GM12892 (cell line): ENCODE data around the gene SMYD3.

Experiments
- POLR2A ChIP-seq: IDR thresholded peaks from 2 replicates; pipeline ENCODE4 v1.6.1; 2011; ENCODE audit warnings: low read depth, low read length, control low read depth
- POLR2AphosphoS5 ChIP-seq: IDR thresholded peaks from 2 replicates; pipeline ENCODE4 v1.6.1; 2011; ENCODE audit warnings: low read depth, low read length, control low read depth
- TAF1 ChIP-seq: IDR thresholded peaks from 2 replicates; pipeline ENCODE4 v1.6.1; 2011; ENCODE audit warnings: low read depth, mild to moderate bottlenecking, control low read depth, low read length, borderline replicate concordance

DNA sequence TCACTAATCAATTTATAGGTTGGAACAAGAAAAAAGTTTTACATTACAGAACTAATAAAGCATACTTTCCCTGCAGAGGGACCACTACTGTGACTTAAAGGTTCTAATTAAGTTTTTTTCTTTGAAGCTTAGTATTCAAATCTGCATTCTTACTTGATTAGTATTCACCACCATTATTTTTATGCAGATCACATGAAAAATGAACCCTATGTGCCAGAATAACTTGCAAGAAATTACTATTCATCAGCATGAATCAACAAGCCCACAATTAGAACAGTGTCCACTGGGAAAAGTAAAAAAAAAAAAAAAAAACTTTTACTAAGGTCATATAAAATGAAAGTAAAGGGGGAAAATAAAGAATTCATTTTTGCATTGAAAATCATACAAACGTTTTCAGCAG lies 90.8 kb downstream of the SMYD3 start:
- TF ChIP-seq POLR2AphosphoS5 (no peak), POLR2A (no peak), TAF1 (no peak)
